HepG2 (cell line): ENCODE data around the gene MORN5. TPM values are rescaled to one million over a fixed set of nuclear protein-coding genes. Genes with fewer than 3 reads are reported as not detected.
A peak's percentile ranks its signal among the peaks of the same experiment; 100 is the strongest.

ENCODE experiments used
- DPF2 ChIP-seq: sonication (generic); formaldehyde crosslinking; IDR thresholded peaks from 2 replicates; pipeline ENCODE4 v1.4.0; 2020; ENCODE audit warnings: mild to moderate bottlenecking, low read depth, missing genetic modification reagents, borderline replicate concordance
- HDAC6 ChIP-seq: fragments of 200-600 bp; sonication (generic); IDR thresholded peaks from 2 replicates; pipeline ENCODE4 v1.7.0; 2017; ENCODE audit warnings: mild to moderate bottlenecking, antibody characterized with exemption, low read length, low read depth
- HNF4A ChIP-seq: sonication (generic); formaldehyde crosslinking; IDR thresholded peaks from 2 replicates; pipeline ENCODE4 v1.4.0; 2020; ENCODE audit warnings: missing genetic modification reagents
- KLF6 ChIP-seq: IDR thresholded peaks from 2 replicates; pipeline ENCODE4 v1.8.0; 2016; ENCODE audit warnings: missing biosample characterization, missing genetic modification reagents
- KMT2B ChIP-seq: IDR thresholded peaks from 2 replicates; pipeline ENCODE4 v1.6.1; 2016; ENCODE audit warnings: missing genetic modification reagents, missing compliant biosample characterization
- MEF2D ChIP-seq: sonication (generic); formaldehyde crosslinking; IDR thresholded peaks from 2 replicates; pipeline ENCODE4 v1.5.1; 2020; ENCODE audit warnings: mild to moderate bottlenecking, missing genetic modification reagents
- NONO ChIP-seq, 2 experiments: fragments of 450-650 bp in 1 of 2; sonication (generic) in 1 of 2; formaldehyde crosslinking in 1 of 2; IDR thresholded peaks in 1 of 2; conservative IDR thresholded peaks in 1 of 2; 2 replicates each; pipeline versions ENCODE4 v1.6.1 to v1.8.0; 2017 to 2022; ENCODE audit warnings: mild to moderate bottlenecking in 1 of 2, missing genetic modification reagents in 1 of 2, moderate library complexity in 1 of 2
- NR2F1 ChIP-seq, 2 experiments: fragments of 450-650 bp in 1 of 2; formaldehyde crosslinking in 1 of 2; IDR thresholded peaks; 2 replicates each; pipeline versions ENCODE4 v1.5.0 to v1.6.1; 2016 to 2020; ENCODE audit warnings: mild to moderate bottlenecking in 1 of 2, missing compliant biosample characterization in 1 of 2, missing genetic modification reagents in 1 of 2, moderate library complexity in 1 of 2
- PITX1 ChIP-seq: sonication (generic); formaldehyde crosslinking; IDR thresholded peaks from 2 replicates; pipeline ENCODE4 v1.5.1; 2020; ENCODE audit warnings: mild to moderate bottlenecking, missing genetic modification reagents
- PTBP1 ChIP-seq: fragments of 200-400 bp; formaldehyde crosslinking; IDR thresholded peaks from 2 replicates; pipeline ENCODE4 v1.6.1; 2018; ENCODE audit warnings: low read length, low read depth; ENCODE audit not compliant: poor library complexity, severe bottlenecking
- RELA ChIP-seq: sonication (generic); formaldehyde crosslinking; IDR thresholded peaks from 2 replicates; pipeline ENCODE4 v1.4.0; 2020; ENCODE audit warnings: missing genetic modification reagents
- RXRA ChIP-seq: sonication (generic); formaldehyde crosslinking; IDR thresholded peaks from 2 replicates; pipeline ENCODE4 v1.5.1; 2020; ENCODE audit warnings: missing genetic modification reagents
- SUZ12 ChIP-seq: fragments of 150-350 bp; IDR thresholded peaks from 2 replicates; pipeline ENCODE4 v1.6.1; 2014; ENCODE audit warnings: low read depth, low read length
- TCF7 ChIP-seq: sonication (generic); IDR thresholded peaks from 2 replicates; pipeline ENCODE4 v1.6.1; 2016; ENCODE audit warnings: antibody characterized with exemption, low read depth
- TCF7L2 ChIP-seq: IDR thresholded peaks from 2 replicates; pipeline ENCODE4 v1.6.1; 2011; ENCODE audit warnings: mild to moderate bottlenecking, low read depth, low read length, moderate library complexity
- ZFP41 ChIP-seq: sonication (generic); formaldehyde crosslinking; IDR thresholded peaks from 2 replicates; pipeline ENCODE4 v1.4.0; 2020; ENCODE audit warnings: mild to moderate bottlenecking, missing genetic modification reagents, borderline replicate concordance
- ZFYVE20 ChIP-seq: sonication (generic); formaldehyde crosslinking; IDR thresholded peaks from 2 replicates; pipeline ENCODE4 v1.8.0; 2023; ENCODE audit warnings: low read depth, mild to moderate bottlenecking, moderate library complexity, missing genetic modification reagents, borderline replicate concordance
- ZIK1 ChIP-seq: sonication (generic); formaldehyde crosslinking; IDR thresholded peaks from 2 replicates; pipeline ENCODE4 v1.5.0; 2020; ENCODE audit warnings: mild to moderate bottlenecking, low read depth, missing genetic modification reagents, borderline replicate concordance
- ZNF775 ChIP-seq: sonication (generic); formaldehyde crosslinking; IDR thresholded peaks from 2 replicates; pipeline ENCODE4 v1.4.0; 2020; ENCODE audit warnings: missing genetic modification reagents, mild to moderate bottlenecking, moderate library complexity, borderline replicate concordance
- ZNF841 ChIP-seq: sonication (generic); formaldehyde crosslinking; IDR thresholded peaks from 2 replicates; pipeline ENCODE4 v1.8.1; 2023; ENCODE audit warnings: missing genetic modification reagents, borderline replicate concordance
- polyA plus RNA-seq, 8 experiments: library from polyadenylated mRNA; depleted of rRNA in 3 of 8; stranded (reverse) in 7 of 8; unstranded in 1 of 8; fragments of >200 nt; fragmentation: Illumina TruSeq in 4 of 8; extraction: Trizol in 4 of 8; gene quantifications; 2 replicates each; pipeline versions ENCODE4 v1.2.1 to v1.2.3, GENCODE V29; 2011 to 2016; ENCODE audit warnings: low read depth in 4 of 8, missing spikeins in 1 of 8, mixed read lengths in 1 of 8; ENCODE audit not compliant: insufficient read depth in 1 of 8
- total RNA-seq, 5 experiments: library from RNA; depleted of rRNA; stranded (reverse); fragments of >200 nt; fragmentation: Illumina TruSeq; extraction: Trizol; gene quantifications; 2 replicates each; pipeline ENCODE4 v1.2.3, GENCODE V29; 2016; ENCODE audit warnings: low read depth in 1 of 5
- TF ChIP-seq, protein P1 (sequence below): sonication (generic); formaldehyde crosslinking; conservative IDR thresholded peaks from 2 replicates; pipeline ENCODE4 v1.4.0; 2020; ENCODE audit warnings: mild to moderate bottlenecking, missing genetic modification reagents, moderate library complexity
- TF ChIP-seq, protein P2 (sequence below): sonication (generic); formaldehyde crosslinking; IDR thresholded peaks from 2 replicates; pipeline ENCODE4 v1.8.0; 2022; ENCODE audit warnings: missing genetic modification reagents, mild to moderate bottlenecking, moderate library complexity, borderline replicate concordance
- TF ChIP-seq, protein P3 (sequence below): sonication (generic); formaldehyde crosslinking; IDR thresholded peaks from 2 replicates; pipeline ENCODE4 v1.5.0; 2020; ENCODE audit warnings: missing genetic modification reagents

The MORN5 gene
- total and polyA plus RNA-seq, 2 of the 13 experiments (the other 11 are each of a cell fraction or from before 2014, with no cell fraction given): not detected

GRCh38 chr9:122190597-122191381 lies 31.1 kb downstream of the MORN5 start (continued):
- TF ChIP-seq, protein P1, sequence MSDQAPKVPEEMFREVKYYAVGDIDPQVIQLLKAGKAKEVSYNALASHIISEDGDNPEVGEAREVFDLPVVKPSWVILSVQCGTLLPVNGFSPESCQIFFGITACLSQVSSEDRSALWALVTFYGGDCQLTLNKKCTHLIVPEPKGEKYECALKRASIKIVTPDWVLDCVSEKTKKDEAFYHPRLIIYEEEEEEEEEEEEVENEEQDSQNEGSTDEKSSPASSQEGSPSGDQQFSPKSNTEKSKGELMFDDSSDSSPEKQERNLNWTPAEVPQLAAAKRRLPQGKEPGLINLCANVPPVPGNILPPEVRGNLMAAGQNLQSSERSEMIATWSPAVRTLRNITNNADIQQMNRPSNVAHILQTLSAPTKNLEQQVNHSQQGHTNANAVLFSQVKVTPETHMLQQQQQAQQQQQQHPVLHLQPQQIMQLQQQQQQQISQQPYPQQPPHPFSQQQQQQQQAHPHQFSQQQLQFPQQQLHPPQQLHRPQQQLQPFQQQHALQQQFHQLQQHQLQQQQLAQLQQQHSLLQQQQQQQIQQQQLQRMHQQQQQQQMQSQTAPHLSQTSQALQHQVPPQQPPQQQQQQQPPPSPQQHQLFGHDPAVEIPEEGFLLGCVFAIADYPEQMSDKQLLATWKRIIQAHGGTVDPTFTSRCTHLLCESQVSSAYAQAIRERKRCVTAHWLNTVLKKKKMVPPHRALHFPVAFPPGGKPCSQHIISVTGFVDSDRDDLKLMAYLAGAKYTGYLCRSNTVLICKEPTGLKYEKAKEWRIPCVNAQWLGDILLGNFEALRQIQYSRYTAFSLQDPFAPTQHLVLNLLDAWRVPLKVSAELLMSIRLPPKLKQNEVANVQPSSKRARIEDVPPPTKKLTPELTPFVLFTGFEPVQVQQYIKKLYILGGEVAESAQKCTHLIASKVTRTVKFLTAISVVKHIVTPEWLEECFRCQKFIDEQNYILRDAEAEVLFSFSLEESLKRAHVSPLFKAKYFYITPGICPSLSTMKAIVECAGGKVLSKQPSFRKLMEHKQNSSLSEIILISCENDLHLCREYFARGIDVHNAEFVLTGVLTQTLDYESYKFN (CRISPR knock-in tag): peak; percentile 60
- TF ChIP-seq ZFP41 (no peak), PITX1 (CRISPR knock-in tag) (peak; percentile 63; the same call in 1 of the 2 replicates), KMT2B (CRISPR knock-in tag) (no peak), ZNF841 (CRISPR knock-in tag) (no peak), MEF2D (CRISPR knock-in tag) (no peak), NR2F1 (CRISPR knock-in tag; IDR thresholded peaks at IDR 0.05) (peak; percentile 91 to 96), ZNF775 (no peak), KLF6 (CRISPR knock-in tag) (no peak), RELA (CRISPR knock-in tag) (no peak), ZFYVE20 (no peak), DPF2 (CRISPR knock-in tag) (peak; percentile 65), SUZ12 (no peak), PTBP1 (no peak), RXRA (CRISPR knock-in tag) (peak; percentile 89), HDAC6 (no peak), HNF4A (CRISPR knock-in tag) (peak; percentile 81), TCF7L2 (no peak), NONO (IDR thresholded peaks at IDR 0.05) (no peak), NONO (CRISPR knock-in tag; conservative IDR thresholded peaks at IDR 0.05) (no peak), ZIK1 (no peak), TCF7 (peak; percentile 59; the same call in 1 of the 2 replicates)
- TF ChIP-seq, protein P2, sequence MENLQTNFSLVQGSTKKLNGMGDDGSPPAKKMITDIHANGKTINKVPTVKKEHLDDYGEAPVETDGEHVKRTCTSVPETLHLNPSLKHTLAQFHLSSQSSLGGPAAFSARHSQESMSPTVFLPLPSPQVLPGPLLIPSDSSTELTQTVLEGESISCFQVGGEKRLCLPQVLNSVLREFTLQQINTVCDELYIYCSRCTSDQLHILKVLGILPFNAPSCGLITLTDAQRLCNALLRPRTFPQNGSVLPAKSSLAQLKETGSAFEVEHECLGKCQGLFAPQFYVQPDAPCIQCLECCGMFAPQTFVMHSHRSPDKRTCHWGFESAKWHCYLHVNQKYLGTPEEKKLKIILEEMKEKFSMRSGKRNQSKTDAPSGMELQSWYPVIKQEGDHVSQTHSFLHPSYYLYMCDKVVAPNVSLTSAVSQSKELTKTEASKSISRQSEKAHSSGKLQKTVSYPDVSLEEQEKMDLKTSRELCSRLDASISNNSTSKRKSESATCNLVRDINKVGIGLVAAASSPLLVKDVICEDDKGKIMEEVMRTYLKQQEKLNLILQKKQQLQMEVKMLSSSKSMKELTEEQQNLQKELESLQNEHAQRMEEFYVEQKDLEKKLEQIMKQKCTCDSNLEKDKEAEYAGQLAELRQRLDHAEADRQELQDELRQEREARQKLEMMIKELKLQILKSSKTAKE (CRISPR knock-in tag): no peak
- TF ChIP-seq, protein P3, sequence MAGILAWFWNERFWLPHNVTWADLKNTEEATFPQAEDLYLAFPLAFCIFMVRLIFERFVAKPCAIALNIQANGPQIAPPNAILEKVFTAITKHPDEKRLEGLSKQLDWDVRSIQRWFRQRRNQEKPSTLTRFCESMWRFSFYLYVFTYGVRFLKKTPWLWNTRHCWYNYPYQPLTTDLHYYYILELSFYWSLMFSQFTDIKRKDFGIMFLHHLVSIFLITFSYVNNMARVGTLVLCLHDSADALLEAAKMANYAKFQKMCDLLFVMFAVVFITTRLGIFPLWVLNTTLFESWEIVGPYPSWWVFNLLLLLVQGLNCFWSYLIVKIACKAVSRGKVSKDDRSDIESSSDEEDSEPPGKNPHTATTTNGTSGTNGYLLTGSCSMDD: no peak
